Muscle of back (tissue), 13 donors: Measurements from ENCODE around the gene CSNK1D. TPM values are rescaled to one million over a fixed set of nuclear protein-coding genes. Genes with fewer than 3 reads are reported as not detected.

Source experiments
- DNase-seq, 3 donors: peaks; one replicate each; pipeline versions ENCODE4 v3.0.0 to v3.0.0-alpha.2; 2013
- long read RNA-seq, 9 donors: transcript quantifications; one replicate each; lab custom pipeline, GENCODE V29; 2026
- polyA plus RNA-seq, 10 donors: library from polyadenylated mRNA; unstranded; fragments of 120-200 nt; gene quantifications; one replicate each; pipeline ENCODE4 v1.2.1, GENCODE V29; 2013; ENCODE audit not compliant: insufficient read length in 10 of 10

CSNK1D gene
- polyA plus RNA-seq = 10 to 100 TPM; 60.6 to 74.0 (median 65.9) TPM
- long read RNA-seq, donor 1, transcript CSNK1D-211 (3 exons, 692 nt) = minor isoform, 5 of 16 reads
- long read RNA-seq, donor 1, transcript CSNK1D-203 (10 exons, 2,047 nt) = major isoform, 6 of 16 reads
- long read RNA-seq, donor 1, partial matches to known transcripts = 0 of 16 reads
- long read RNA-seq, donor 1, other reads (novel, unspliced or antisense) = 0 of 16 reads
- long read RNA-seq, donor 2, transcript CSNK1D-203 (10 exons, 2,047 nt) = major isoform, 6 of 31 reads
- long read RNA-seq, donor 2, partial matches to known transcripts = 22 of 31 reads
- long read RNA-seq, donor 2, other reads (novel, unspliced or antisense) = 0 of 31 reads
- long read RNA-seq, donor 3 = 0 reads
- long read RNA-seq, donor 4, partial matches to known transcripts = 28 of 33 reads
- long read RNA-seq, donor 4, other reads (novel, unspliced or antisense) = 0 of 33 reads
- long read RNA-seq, donor 5, transcript CSNK1D-203 (10 exons, 2,047 nt) = major isoform, 7 of 9 reads
- long read RNA-seq, donor 5, partial matches to known transcripts = 0 of 9 reads
- long read RNA-seq, donor 5, other reads (novel, unspliced or antisense) = 0 of 9 reads
- long read RNA-seq, donor 6, transcript CSNK1D-203 (10 exons, 2,047 nt) = major isoform, 5 of 11 reads
- long read RNA-seq, donor 6, partial matches to known transcripts = 0 of 11 reads
- long read RNA-seq, donor 6, other reads (novel, unspliced or antisense) = 0 of 11 reads
- long read RNA-seq, donor 7, partial matches to known transcripts = 17 of 19 reads
- long read RNA-seq, donor 7, other reads (novel, unspliced or antisense) = 0 of 19 reads
- long read RNA-seq, donor 8, partial matches to known transcripts = 0 of 9 reads
- long read RNA-seq, donor 8, other reads (novel, unspliced or antisense) = 0 of 9 reads
- long read RNA-seq, donor 9, partial matches to known transcripts = 0 of 2 reads
- long read RNA-seq, donor 9, other reads (novel, unspliced or antisense) = 0 of 2 reads

GRCh38 chr17:82273327-82274133 is at the start of gene CSNK1D:
TSS of gene CSNK1D (minus strand) at chr17:82273700. CDS start at chr17:82273381, 319 bp downstream.
- DNase-seq = peak; percentile 87 to 99 (median 94)

DNA sequence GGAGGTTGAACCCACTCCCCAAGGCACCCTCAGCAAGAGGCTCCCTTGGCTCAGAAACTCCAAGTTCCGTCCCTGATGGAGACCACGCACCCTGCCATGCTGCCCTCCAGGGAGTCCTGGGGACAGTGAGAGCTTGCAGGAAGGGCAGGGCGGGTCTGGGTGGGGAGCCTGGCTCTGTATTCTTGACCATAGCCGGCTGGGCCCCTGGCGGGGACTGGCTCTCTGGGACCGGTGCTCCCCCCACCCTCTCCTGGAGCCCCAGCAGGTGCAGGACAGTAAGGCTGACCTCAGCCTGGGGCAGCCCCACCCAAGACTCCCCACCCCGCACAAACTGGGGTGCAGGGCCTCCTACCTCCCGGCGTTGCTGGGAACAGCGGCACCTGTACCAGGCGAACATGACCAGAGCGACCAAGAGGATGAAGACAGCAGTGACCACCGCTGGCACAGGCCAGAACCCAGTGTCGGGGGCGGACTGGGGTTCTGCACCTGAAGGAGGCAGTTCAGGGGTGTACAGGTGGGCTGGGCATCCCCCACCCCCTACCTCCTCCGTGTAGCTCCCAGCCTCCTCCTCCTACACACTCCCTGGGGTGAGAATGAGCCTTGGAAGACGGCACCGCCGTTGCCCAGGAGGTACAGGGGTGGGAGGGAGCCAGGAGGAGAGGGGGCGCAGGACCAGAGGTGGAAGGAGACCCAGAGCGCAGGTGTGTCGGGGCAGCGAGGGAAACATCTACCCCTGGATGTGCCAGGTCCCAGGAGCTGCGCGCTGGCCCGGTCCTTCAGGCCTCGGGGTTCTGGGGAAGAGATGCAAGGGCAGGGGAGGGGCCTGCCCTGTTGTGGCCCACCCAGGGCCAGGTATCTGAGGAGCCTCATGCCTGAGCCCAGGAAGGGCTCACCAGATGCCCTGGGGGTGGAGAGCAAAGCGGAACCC is 49.3 kb upstream of the CSNK1D start:
- DNase-seq = no peak

GRCh38 chr17:82321947-82322466 is 48.5 kb upstream of the CSNK1D start:
- DNase-seq = no peak

GRCh38 chr17:82320956-82321927 is 47.7 kb upstream of the CSNK1D start:
- DNase-seq = no peak

DNA sequence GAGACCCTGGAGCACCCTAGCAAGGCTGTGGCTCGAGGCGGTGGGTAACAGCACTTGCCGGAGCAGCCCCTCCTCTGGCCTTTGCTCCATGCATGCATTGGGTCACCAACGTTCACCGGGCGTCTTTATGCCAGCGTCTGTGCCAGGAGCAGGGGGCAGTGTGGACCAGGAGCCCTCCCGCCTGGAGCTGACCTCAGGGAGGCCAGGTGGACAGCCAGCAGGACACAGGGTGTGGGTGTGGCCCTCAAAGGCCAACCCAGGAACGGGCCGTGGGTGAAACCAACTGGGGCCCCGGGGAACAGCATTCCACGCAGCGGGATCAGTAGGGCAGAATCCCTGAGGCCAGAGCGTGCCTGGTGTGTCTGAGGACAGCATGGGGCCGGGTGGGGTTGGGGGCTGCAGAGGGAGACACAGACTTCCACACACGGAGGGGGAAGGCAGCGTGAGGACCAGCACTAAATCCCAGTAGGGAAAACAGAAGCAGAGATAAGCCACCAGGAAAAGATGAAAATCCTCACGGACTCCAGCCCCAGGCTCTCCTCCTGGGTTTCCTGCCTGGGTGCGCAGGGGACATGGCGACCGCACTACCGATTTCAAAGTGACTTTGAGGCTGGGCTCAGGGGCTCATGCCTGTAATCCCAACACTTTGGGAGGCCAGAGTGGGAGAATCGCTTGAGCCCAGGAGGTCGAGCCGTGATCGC is 46.8 kb upstream of the CSNK1D start:
- DNase-seq = no peak

- no peak for DNase-seq
These were observed 46.1 kb upstream of the CSNK1D start for GRCh38 chr17:82319619-82320062.

DNA sequence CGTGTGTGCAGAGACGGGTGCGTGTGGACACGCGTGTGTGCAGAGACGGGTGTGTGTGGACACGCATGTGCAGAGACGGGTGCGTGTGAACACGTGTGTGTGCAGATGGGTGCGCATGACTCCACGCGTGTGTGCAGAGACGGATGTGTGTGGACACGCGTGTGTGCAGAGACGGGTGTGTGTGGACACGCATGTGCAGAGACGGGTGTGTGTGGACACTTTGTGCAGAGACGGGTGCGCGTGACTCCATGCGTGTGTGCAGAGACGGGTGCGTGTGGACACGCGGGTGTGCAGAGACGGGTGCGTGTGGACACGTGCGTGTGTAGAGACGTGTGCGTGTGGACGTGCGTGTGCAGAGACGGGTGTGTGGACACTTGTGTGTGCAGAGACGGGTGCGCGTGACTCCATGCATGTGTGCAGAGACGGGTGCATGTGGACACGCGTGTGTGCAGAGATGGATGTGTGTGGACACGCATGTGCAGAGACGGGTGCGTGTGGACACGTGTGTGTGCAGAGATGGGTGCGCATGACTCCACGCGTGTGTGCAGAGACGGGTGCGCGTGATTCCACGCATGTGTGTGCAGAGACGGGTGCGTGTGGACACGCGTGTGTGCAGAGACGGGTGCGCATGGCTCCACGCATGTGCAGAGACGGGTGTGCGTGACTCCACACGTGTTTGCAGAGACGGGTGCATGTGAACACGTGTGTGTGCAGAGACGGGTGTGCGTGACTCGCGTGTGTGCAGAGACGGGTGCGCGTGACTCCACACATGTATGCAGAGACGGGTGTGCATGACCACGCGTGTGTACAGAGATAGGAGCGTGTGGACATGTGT is 45.5 kb upstream of the CSNK1D start:
- no peak for DNase-seq

GRCh38 chr17:82318169-82318498 is 44.6 kb upstream of the CSNK1D start:
- no peak for DNase-seq

DNA sequence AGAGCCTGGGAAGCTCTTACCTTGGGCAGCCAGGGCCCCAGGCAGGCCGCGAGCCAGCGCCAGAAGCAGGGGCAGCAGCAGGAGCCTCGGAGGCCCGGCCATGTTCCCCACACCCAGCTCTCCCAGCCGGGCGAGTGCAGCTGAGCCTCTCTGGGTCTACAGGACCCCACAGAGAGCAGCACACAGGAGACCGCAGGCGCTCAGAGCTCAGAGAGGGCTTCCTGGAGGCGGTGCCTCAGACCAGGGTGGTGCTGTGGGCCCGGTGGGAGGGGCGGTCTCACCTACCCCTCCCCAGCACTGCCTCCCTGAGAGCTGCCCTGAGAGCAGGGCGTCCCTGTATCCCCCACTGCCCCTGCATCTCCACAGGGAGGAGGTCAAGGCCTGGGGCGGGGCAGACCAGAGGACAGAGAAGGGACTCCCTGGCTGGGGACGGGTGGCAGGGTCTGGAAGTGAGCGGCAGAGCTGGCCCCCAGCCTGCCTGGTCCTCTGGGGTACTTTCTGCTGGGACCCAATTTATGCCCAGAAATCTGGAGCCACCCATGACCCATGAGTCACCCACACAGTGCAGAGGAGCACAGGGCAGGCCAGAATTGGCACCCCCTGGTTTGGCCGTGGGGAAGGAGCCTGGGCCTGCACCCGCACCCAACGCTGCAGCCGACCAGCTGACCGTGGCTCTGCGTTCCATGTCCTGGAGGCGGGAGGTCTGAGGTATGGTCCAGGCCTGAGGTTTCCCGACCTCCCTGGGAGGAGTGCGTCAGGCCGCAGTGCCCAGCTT is 44.1 kb upstream of the CSNK1D start, which contains the start of gene CD7:
Gene CD7 (minus strand): TSS at position 215 of the 775 bp plus-strand sequence. CDS start 113 bp downstream, at position 102.
- no peak for DNase-seq

GRCh38 chr17:82316651-82317393 is 43.3 kb upstream of the CSNK1D start:
- no peak for DNase-seq

- DNase-seq = no peak
These were observed 42.3 kb upstream of the CSNK1D start for GRCh38 chr17:82315703-82316358.

DNA sequence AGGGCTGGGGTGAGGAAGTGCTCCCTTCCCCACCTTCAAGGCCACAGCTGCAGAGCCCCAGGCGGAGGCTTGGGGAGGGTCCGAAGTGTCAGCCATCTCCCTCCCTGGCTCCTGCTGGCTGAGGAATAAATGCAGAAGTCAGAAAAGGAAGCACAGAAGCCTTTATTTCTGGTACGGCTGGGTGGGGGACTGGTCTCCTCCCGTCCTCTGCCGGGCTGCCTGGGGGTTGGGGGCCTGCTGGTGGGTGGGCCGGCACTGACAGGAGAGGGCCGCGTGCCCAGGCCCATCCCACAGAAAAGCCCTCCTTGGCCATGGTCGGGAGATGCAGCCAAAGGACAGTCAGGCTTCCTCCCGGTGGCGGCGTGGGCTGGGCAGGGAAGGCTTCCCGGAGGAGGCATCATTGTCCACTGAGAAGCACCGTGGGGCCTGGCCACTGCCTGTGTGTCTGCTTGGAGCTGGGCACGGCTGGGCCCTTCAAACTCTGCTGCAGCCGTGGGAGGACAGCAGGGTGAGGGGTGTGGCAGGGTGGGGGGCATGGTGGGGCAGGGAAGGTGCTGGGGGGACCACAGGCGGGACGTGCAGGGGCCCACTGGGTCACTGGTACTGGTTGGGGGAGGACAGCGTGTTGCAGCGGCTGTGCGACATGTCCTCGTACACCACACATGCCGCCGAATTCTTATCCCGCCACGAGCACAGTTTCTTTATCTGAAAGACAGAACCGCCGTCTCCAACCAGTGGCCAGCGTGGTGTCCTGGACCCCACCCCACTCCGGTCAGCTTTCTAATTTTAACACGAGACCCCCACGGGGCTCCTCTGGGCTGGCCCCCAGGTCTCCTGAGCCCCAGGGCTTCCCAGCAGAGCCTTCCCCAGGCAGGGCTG is 41.5 kb upstream of the CSNK1D start:
- DNase-seq = no peak

DNA sequence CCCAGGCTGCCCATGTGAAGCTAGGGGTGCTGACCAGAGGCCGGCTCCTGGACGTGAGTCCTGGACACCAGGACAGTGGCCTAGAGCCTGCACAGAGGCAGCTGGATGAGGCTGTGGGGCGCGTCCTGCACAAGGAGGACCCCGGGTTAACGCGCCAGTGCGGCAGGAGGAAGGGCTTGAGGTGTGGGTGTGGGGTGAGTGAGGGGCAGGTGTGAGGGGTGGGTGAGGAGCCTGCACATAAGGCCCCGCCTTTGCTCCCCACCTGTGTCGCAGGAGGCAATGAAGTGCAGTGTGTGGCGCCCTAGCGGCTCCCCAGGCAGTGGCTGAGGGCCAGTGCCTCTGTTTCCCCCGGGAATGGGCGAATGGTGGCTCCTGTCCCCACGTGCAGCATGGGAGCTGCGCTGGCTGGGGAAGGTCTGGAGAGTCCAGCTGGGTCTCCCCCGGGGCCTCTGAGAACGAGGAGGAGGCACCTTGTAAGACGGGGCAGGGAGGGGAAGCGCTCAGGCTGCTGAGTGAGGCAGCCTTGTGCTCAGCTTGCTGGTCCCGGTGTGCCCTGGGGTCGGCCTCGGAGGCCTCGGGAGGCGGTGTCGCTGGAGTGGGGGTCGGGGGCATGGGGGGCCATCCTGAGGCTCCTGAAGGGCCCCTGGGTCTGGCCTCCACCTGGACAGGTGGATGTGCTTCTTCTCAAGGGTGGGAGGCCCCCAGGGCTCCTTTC is 40.7 kb upstream of the CSNK1D start:
- no peak for DNase-seq
